Endometrial microvascular endothelial cells (primary cell): Measurements from ENCODE around the gene NRK. TPM values are rescaled to one million over a fixed set of nuclear protein-coding genes. Genes with fewer than 3 reads are reported as not detected.
"Not testable (repeated sequence)": the region's sequence is repeated elsewhere in the genome, so short reads cannot be mapped to it uniquely, and the experiment has no call there.

Experiments
- in situ Hi-C: cut with HindIII; loops from 2 replicates; pipeline ENCODE4 v1.10.0; 2017; ENCODE audit warnings: low sequenced_read_pairs, low pct_unique_long_range_greater_than_20kb; ENCODE audit errors: inconsistent ontology term
- total RNA-seq: library from RNA; depleted of rRNA; stranded (reverse); fragments of >200 nt; gene quantifications from one replicate; pipeline ENCODE4 v1.2.3, GENCODE V29; 2015; ENCODE audit errors: inconsistent ontology term

NRK gene
- total RNA-seq, 1 donor from 2014 or later, result not detected

GRCh38 chrX:105872941-105873340 is 50.6 kb downstream of the NRK start:
- in situ Hi-C loops, result no loop called here

- in situ Hi-C loops, result no loop called here
These were observed 52.5 kb downstream of the NRK start for GRCh38 chrX:105874790-105875189.

- in situ Hi-C loops, result no loop called here
These were observed 54.3 kb downstream of the NRK start for GRCh38 chrX:105876658-105877057.

- in situ Hi-C loops, result no loop called here
These were observed 58.2 kb downstream of the NRK start for GRCh38 chrX:105880491-105880890.

- in situ Hi-C loops, result no loop called here
These were observed 60.4 kb downstream of the NRK start for GRCh38 chrX:105882581-105883275.

GRCh38 chrX:105894721-105895120 is 72.4 kb downstream of the NRK start:
- in situ Hi-C loops, result no loop called here

GRCh38 chrX:105909576-105909975 is 87.2 kb downstream of the NRK start:
- in situ Hi-C loops, result no loop called here

GRCh38 chrX:105910563-105911105 is 88.3 kb downstream of the NRK start:
- in situ Hi-C loops, result no loop called here

GRCh38 chrX:105945266-105945665 is 122.9 kb downstream of the NRK start:
- in situ Hi-C loops, result no loop called here

- in situ Hi-C loops, result no loop called here
These were observed 147.1 kb downstream of the NRK start for GRCh38 chrX:105969487-105969886.

- in situ Hi-C loops, result no loop called here
These were observed 150.5 kb downstream of the NRK start for GRCh38 chrX:105972690-105973386.

- in situ Hi-C loops, result no loop called here
These were observed 151.0 kb downstream of the NRK start for GRCh38 chrX:105973387-105973739.

- in situ Hi-C loops, result no loop called here
These were observed 153.0 kb downstream of the NRK start for GRCh38 chrX:105975382-105975781.

- in situ Hi-C loops, result no loop called here
These were observed 159.6 kb downstream of the NRK start for GRCh38 chrX:105981772-105982485.

- in situ Hi-C loops, result not testable (repeated sequence)
These were observed 166.1 kb downstream of the NRK start for GRCh38 chrX:105988487-105988886.

- in situ Hi-C loops, result no loop called here
These were observed 177.0 kb downstream of the NRK start for GRCh38 chrX:105999294-105999693.

- in situ Hi-C loops, result no loop called here
These were observed 177.9 kb downstream of the NRK start for GRCh38 chrX:106000203-106000602.

- in situ Hi-C loops, result not testable (repeated sequence)
These were observed 178.3 kb downstream of the NRK start for GRCh38 chrX:106000609-106001008.

GRCh38 chrX:106005684-106006083 is 183.3 kb downstream of the NRK start:
- in situ Hi-C loops, result no loop called here

GRCh38 chrX:106007815-106008214 is 185.5 kb downstream of the NRK start:
- in situ Hi-C loops, result no loop called here
